HCEC 1CT (cell line): ENCODE data around the gene OR2T34.
"Not testable (repeated sequence)": the region's sequence is repeated elsewhere in the genome, so short reads cannot be mapped to it uniquely, and the experiment has no call there.

Experiments used
- DNase-seq: peaks from one replicate; pipeline ENCODE4 v3.0.0-alpha.2; 2017

Gene OR2T34

GRCh38 chr1:248551027-248551426 is 23.5 kb downstream of the OR2T34 start:
- DNase-seq, result not testable (repeated sequence)

- not testable (repeated sequence) for DNase-seq
Measured at GRCh38 chr1:248547383-248547782, 27.2 kb downstream of the OR2T34 start.

GRCh38 chr1:248537449-248537848 is 37.1 kb downstream of the OR2T34 start:
- DNase-seq, result not testable (repeated sequence)
